ENCODE measurements around the gene IKZF4. TPM values are rescaled to one million over a fixed set of nuclear protein-coding genes. Genes with fewer than 3 reads are reported as not detected.

Gene IKZF4
- 1.7 and 1.8 TPM in 2 replicates for total RNA-seq (2014; rRNA removed; shearing (Covaris generic))

GRCh38 chr12:56020423-56021184 lies at the start of gene IKZF4:
Gene IKZF4, plus strand, starts transcription at chr12:56021043. Its CDS starts 451 bp downstream, at chr12:56021494.

GRCh38 chr12:55973599-55974307 lies 47.1 kb upstream of the IKZF4 start, which contains the start of gene RAB5B:
Gene RAB5B, plus strand, starts transcription at chr12:55974078. Its CDS starts 12,883 bp downstream, at chr12:55986961.

GRCh38 chr12:55996715-55997534 lies 23.9 kb upstream of the IKZF4 start, which contains the start of gene SUOX:
Gene SUOX, plus strand, starts transcription at chr12:55997276. Its CDS starts 4,946 bp downstream, at chr12:56002222.

DNA sequence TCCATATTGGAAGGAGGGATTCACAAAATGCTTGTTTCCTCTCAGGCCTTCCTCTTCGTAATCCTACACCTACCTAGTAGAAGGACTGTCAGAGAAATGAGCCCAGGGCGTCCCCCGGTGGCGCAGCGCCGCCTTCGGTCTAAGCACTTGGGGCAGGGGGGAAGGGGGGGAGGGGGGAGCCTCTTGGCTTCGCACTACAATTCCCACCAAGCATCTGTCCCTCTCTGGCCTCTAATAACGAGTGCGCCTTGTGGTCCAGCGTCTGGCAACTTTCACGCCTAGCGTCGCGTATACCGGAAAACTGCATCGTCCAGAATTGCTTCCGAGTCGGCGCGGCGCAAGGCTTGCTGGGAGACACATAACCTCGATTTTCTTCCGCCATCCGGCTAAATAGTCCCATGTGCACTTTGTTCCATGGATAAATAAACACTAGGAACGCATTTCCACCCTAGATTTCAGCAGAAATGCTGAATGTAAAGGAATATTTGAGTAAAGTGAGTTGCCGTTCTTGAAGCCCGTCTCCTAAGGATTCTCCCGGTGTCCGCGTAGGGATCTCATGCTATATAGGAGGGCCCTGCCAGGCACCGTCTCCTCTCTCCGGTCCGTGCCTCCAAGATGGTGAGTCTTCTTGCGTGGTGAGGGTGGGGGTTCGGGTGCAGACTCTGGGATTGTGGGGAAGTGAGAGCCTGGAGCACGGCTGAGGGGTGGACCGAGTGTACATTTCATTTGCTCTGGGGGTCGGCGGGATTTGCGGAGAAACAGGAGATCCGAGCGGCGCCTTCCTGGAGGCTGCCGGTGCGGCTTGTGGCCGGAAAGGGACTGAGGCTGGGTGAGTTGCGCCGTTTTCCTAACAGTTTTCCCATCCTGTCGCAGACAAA lies 20.9 kb downstream of the IKZF4 start, which contains the start of gene RPS26:
Gene RPS26, plus strand, starts transcription at position 367 of the 878 bp plus-strand sequence. Its CDS starts 249 bp downstream, at position 616.

DNA sequence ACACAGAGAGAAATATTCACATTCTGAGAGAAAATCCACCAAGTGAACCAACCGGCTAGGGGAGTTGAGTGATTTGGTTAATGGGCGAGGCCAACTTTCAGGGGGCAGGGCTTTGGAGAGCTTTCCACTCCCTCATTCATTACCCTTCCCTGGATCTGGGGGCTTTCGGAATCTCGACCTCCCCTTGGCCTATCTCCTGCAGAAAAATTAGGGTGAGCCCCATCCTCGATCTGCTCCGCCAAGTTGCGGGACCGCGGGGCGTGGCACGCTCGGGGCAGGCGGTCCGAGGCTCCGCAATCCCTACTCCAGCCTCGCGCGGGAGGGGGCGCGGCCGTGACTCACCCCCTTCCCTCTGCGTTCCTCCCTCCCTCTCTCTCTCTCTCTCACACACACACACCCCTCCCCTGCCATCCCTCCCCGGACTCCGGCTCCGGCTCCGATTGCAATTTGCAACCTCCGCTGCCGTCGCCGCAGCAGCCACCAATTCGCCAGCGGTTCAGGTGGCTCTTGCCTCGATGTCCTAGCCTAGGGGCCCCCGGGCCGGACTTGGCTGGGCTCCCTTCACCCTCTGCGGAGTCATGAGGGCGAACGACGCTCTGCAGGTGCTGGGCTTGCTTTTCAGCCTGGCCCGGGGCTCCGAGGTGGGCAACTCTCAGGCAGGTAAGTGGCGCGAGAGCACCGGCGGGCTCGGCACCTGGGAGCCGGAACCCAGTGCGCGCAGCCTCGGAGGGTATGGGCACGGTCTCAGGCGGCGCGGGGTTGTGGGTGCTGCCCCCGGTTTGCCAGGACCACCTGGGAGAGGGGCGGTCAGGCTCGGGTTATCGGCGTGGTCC lies 59.1 kb downstream of the IKZF4 start, which contains the start of gene ERBB3:
Gene ERBB3, plus strand, starts transcription at position 443 of the 833 bp plus-strand sequence. Its CDS starts 136 bp downstream, at position 579.

Other genes with a start within 250 kb of the IKZF4 start
- gene SARNP, start 203.3 kb upstream of the IKZF4 start, total RNA-seq (2014; rRNA removed; shearing (Covaris generic)): 155 and 176 TPM in 2 replicates
- gene ORMDL2, start 203.0 kb upstream of the IKZF4 start, total RNA-seq (2014; rRNA removed; shearing (Covaris generic)): 19.9 and 24.5 TPM in 2 replicates
- gene DNAJC14, start 191.5 kb upstream of the IKZF4 start, total RNA-seq (2014; rRNA removed; shearing (Covaris generic)): 47.0 and 47.4 TPM in 2 replicates
- gene MMP19, start 178.1 kb upstream of the IKZF4 start, total RNA-seq (2014; rRNA removed; shearing (Covaris generic)): 2.0 and 3.9 TPM in 2 replicates
- gene PYM1, start 93.1 kb upstream of the IKZF4 start, total RNA-seq (2014; rRNA removed; shearing (Covaris generic)): 42.0 and 55.8 TPM in 2 replicates
- 29.5 and 33.4 TPM in 2 replicates for gene DGKA, start 89.9 kb upstream of the IKZF4 start, total RNA-seq (2014; rRNA removed; shearing (Covaris generic))
- 1.0 and 1.5 TPM in 2 replicates for gene PMEL, start 55.0 kb upstream of the IKZF4 start, total RNA-seq (2014; rRNA removed; shearing (Covaris generic))
- 98.9 and 102 TPM in 2 replicates for gene CDK2, start 54.2 kb upstream of the IKZF4 start, total RNA-seq (2014; rRNA removed; shearing (Covaris generic))
- 27.6 and 29.7 TPM in 2 replicates for gene RAB5B, start 47.0 kb upstream of the IKZF4 start, total RNA-seq (2014; rRNA removed; shearing (Covaris generic))
- 12.9 and 14.9 TPM in 2 replicates for gene SUOX, start 23.8 kb upstream of the IKZF4 start, total RNA-seq (2014; rRNA removed; shearing (Covaris generic))
- 184 and 199 TPM in 2 replicates for gene RPS26, start 20.9 kb downstream of the IKZF4 start, total RNA-seq (2014; rRNA removed; shearing (Covaris generic))
- 156 and 173 TPM in 2 replicates for gene ERBB3, start 59.1 kb downstream of the IKZF4 start, total RNA-seq (2014; rRNA removed; shearing (Covaris generic))
- 478 and 571 TPM in 2 replicates for gene PA2G4, start 83.5 kb downstream of the IKZF4 start, total RNA-seq (2014; rRNA removed; shearing (Covaris generic))
- gene RPL41, start 95.6 kb downstream of the IKZF4 start, total RNA-seq (2014; rRNA removed; shearing (Covaris generic)): 7,110 and 8,345 TPM in 2 replicates
- gene ZC3H10, start 97.2 kb downstream of the IKZF4 start, total RNA-seq (2014; rRNA removed; shearing (Covaris generic)): 6.1 and 7.4 TPM in 2 replicates
- gene ESYT1, start 107.2 kb downstream of the IKZF4 start, total RNA-seq (2014; rRNA removed; shearing (Covaris generic)): 122 and 134 TPM in 2 replicates
- gene MYL6B, start 131.5 kb downstream of the IKZF4 start, total RNA-seq (2014; rRNA removed; shearing (Covaris generic)): 192 and 196 TPM in 2 replicates
- 1,070 and 1,254 TPM in 2 replicates for gene MYL6, start 137.3 kb downstream of the IKZF4 start, total RNA-seq (2014; rRNA removed; shearing (Covaris generic))
- gene SMARCC2, start 168.4 kb downstream of the IKZF4 start, total RNA-seq (2014; rRNA removed; shearing (Covaris generic)): 44.2 and 50.5 TPM in 2 replicates
- gene RNF41, start 200.9 kb downstream of the IKZF4 start, total RNA-seq (2014; rRNA removed; shearing (Covaris generic)): 115 and 119 TPM in 2 replicates
- gene NABP2, start 203.3 kb downstream of the IKZF4 start, total RNA-seq (2014; rRNA removed; shearing (Covaris generic)): 58.5 and 66.1 TPM in 2 replicates
- gene SLC39A5, start 209.0 kb downstream of the IKZF4 start, total RNA-seq (2014; rRNA removed; shearing (Covaris generic)): not detected in 2 replicates
- 15.9 and 16.3 TPM in 2 replicates for gene ANKRD52, start 237.3 kb downstream of the IKZF4 start, total RNA-seq (2014; rRNA removed; shearing (Covaris generic))
- 21.2 and 23.2 TPM in 2 replicates for gene COQ10A, start 245.9 kb downstream of the IKZF4 start, total RNA-seq (2014; rRNA removed; shearing (Covaris generic))

All from A375 (cell line).